Brain pericyte (primary cell): ENCODE results near the gene CELA2B.
"Not testable (repeated sequence)": the region's sequence is repeated elsewhere in the genome, so short reads cannot be mapped to it uniquely, and the experiment has no call there.

Experiments
- DNase-seq: peaks from one replicate; pipeline ENCODE4 v3.0.0-alpha.2; 2012; ENCODE audit warnings: low read depth, low spot score

Gene CELA2B

DNA sequence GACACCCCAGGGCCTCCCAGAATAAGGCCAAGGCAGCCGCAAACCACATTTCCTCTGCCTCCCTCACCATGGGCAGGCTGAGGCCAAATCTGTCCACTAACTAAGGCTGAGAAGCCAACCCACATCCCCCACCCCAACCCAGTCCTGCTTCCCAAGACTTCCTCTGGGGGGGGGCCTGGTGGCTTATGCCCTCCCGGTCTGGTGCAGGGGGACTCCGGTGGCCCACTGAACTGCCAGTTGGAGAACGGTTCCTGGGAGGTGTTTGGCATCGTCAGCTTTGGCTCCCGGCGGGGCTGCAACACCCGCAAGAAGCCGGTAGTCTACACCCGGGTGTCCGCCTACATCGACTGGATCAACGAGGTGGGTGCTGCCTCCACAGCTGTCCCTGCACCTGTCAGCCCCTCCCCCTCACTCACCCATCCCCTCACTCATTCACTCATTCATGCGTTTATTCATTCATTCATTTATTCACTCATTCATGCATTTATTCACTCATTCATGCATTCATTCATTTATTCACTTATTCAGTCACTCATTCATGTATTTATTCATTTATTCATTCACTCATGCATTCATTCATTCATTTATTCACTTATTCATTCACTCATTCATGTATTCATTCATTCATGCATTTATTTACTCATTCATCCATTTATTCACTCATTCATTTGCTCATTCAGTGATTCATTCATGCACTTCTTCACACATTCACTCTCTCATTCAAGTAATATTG is 30.3 kb upstream of the CELA2B start:
- no peak for DNase-seq

DNA sequence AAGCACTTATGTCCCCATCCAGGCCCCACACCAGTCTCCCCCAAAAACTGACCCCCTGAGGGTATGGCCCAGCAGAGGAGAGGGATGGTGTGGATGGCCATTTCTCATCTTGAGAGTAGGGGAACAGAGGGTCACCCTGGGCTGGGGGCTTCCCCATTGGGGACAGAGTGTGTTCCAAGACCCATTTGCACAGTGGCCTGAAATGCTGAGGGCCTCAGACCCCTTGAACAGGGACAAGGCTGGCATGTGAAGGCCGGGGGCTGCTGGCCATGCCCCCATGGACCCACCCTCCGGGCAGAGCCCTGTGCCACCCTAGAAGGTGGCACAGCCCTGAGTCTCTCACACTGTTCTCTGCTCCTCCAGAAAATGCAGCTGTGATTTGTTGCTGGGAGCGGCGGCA is 29.7 kb upstream of the CELA2B start:
- DNase-seq, result no peak

DNA sequence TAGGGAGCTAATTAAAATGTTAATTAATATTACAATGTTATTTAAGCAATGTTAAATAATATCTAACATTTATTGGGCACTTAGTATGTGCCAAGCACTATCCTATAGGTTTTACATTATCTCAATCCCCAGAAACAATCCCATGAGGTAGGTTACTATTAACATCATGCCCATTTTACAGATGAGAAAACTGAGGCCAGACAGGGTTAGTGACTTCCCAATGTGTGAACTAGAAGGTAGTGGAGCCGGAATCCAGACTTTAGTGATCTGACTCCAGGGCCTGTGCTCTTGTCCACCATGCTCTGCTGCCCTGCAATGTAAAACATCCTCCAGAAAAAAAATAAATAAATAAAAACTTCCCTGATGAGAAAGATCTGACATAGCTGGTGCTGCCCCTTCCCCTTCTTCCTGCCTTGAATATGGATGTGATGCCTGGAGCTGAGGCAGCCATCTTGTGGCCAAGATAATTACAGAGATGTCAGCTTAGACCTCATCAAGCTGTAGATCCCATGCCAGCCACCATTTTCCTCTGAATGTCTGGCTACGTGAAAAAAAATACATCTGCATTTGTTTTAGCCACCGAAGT is 26.9 kb upstream of the CELA2B start:
- DNase-seq, result no peak

DNA sequence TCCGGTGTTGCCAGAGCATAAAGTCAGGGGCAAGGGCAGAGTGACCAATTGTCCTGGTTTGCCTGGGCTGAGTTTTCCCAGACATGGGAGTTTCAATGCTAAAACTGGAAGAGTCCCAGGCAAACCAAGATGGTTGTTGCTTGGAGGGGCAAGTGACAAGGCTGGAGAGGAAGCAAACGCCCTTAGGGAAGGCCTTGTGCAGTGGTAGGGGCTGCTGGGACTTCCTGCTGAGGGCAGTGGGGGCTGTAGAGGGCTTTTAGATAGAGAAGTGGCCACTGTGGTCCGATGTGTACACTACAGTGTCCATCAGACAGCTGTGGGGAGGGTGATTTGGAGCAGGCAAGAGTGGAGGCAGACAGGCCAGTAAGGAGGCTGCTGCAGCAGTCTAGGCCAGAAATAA is 26.3 kb upstream of the CELA2B start:
- no peak for DNase-seq

DNA sequence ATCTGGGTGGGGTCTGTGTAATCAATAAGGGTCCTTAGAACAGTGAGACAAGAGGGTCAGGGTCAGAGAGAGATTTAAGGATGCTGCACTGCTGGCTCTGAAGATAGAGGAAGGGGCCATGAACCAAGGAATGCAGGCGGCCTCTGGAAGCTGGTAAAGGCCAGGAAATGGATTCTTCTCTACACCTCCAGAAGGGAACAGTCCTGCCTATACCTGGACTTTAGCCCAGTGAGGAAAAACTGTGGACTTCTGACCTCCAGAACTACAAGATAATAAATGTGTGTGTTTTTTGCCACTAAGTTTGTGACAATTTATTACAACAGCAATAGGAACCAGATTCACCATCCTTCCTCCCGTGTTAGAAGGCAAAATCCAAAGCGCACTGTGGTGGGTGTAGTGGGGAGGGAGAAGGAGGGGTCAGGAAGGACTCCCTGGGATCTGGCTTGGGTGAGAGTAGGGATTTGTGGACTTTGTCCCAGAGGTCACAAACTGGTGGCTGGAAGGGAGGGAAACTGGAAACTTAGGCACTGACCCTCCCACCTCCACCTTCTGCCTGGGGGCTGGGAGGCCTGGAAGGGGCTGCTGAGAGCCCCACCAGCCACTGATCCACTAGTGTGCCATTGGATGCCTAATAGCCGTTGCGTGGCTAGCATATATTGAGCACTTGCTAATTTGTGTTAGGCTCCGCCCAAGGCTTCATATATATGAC is 24.7 kb upstream of the CELA2B start:
- no peak for DNase-seq

DNA sequence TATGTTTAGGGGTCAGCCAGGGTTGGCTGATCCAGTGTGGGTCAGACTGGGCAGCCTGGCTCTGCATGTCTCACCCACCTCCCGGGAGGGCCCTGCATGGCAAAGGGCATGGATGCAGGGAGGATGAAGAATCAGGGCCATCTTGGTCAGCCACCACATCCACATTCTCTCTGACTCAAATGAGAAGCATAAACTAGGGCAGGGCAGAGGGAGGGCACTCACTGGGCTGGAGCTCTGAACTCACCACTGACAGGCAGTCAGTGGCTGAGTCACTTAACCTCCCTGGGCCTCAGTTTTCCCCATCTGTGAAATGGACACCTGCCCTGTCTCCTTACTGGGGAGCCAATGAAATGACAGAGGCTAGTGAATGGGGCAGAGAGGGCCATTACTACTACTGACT is 23.7 kb upstream of the CELA2B start:
- DNase-seq, result no peak

DNA sequence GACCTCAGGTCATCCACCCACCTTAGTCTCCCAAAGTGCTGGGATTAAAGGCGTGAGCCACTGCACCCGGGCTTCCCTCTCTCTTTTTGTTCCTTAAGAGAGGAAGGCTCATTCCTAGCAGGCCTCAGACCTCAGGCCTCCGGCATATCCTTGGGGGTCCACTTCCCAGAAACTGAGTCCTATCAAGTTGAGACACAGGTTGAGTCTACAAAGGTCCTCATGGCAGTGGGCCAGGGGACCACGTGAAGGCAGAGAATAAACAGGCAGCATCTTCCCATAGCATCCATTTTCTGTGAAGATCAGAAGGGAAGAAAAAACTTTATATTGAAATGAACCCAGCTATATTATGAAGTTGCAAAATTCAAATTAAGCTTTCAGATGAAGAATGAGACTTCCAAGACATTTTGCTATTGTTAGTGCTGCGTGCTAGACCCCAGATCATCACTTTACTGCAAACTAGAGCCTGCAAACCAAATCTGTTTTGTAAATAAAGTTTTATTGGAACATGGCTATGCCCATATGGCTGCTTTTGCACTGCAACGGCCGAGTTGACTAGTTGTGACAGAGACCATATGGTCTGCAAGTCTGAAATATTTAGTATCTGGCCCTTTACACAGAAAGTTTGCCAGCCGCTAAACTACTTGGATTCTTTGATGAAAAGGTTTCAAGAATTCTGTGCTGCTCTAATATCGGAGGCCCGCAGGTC is 22.9 kb upstream of the CELA2B start:
- no peak for DNase-seq

DNA sequence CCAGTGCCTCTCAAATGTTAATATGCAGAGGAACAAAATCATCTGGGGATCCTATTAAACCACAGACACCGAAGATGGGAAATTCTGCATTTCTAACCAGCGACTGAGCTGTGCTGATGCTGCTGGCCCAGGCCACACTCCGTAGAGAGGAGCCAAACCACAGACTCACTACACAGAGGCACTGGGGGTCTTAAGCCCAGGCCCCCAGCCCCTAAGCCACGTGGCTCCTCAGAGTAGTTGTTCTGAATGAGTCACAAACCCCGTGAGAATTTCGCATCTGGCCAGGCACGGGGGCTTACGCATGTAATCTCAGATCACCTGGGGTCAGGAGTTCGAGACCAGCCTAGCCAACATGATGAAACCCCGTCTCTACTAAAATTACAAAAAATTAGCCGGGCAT is 22.2 kb upstream of the CELA2B start:
- DNase-seq, result no peak

DNA sequence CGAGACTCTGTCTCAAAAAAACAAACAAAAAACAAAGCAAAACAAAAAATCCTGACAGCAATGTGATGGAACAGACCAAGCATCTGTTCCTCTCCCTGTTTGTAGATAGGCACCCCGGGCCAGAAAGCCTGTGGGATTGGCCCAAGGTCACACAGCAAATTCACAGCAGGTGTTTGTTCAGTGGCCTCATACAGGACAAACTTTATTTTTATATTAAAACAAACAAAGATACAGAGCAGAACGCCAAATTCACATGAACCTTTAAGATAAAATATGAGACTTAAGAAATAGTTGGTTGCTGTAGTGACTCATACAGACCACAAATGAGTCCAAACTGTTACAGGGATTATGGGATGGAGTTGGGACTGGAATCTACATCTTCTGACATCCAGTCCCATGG is 21.6 kb upstream of the CELA2B start:
- DNase-seq, result peak; percentile 45

DNA sequence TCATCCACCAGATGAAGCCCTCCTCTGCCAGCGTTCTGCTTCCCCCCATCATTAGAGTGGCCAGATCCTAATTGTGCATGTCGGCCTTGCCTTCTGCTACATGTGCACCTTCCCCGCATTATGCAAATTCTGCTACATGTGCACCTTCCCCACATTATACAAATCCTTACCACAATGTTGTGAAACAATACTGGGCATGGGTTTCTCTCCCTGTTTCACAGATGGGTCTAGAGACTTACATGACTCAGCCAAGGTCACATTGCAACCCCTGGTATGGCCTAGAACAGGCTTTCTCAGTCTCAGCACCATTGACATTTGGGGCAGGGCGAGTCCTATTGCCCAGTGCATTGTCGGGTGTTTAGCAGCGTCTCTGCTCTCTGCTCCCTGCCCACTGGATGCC is 20.4 kb upstream of the CELA2B start:
- DNase-seq, result no peak

DNA sequence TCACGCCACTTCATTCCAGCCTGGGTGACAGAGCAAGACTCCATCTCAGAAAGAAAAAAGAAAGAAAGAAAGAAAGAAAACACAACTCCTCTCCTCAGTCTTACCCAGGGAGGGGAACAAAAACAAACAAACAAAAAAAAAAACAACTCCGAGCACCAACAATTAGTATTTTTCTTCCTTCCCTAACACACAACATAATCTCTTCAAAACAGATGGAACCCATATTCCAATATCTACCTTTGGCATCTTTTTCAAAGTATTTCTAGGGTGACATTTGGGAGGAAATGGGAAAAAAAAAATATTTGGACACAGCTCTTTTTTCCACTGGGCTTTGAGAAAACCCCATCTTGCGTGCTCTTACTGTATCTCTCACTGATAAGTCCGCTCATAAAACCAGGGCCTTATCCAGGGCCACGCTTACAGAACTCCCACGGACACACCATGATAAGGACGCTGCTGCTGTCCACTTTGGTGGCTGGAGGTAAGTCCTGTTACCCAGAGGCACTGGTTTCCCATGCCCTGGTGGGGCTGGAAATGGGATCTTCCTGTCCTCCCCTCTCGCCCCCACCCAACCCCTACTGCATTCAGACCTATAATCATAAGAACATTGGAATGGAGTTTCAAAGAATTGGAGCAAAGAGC is 19.5 kb upstream of the CELA2B start, which contains the start of gene CELA2A:
Gene CELA2A (plus strand): TSS at position 420 of the 642 bp plus-strand sequence. CDS start 22 bp downstream, at position 442.
- DNase-seq, result no peak

DNA sequence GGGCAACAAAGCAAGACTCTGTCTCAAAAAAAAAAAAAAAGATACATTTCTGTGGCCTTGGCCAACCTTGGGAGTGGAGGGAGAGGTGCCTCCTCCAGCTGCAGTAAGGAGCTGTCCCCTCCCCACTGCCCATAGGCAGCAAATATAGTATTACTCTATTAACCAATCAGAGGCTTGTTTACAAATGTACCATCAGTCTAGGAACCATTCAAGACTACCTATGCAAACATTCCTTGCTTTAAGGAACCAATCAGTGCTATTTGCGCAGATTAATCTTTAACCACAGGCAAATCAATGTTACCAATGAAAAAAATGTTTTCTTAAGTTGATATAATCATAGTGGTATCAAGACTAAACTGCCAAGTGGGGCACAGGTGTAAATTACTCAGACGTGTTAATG is 18.3 kb upstream of the CELA2B start:
- no peak for DNase-seq

DNA sequence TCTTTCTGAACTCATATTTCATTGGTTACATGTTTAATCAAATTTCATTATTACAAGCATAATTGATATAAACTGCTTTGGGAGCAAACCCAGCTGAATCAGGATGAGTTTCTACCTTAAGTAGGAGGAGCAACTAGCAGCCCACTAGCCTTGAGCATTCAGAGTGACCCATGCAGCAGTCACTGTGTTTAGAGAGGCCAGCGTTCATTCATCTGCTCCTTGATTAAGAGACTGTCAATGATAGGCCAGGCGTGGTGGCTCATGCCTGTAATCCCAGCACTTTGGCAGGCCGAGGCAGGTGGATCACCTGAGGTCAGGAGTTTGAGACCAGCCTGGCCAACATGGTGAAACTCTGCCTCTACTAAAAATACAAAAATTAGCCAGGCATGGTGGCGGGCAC is 17.5 kb upstream of the CELA2B start:
- not testable (repeated sequence) for DNase-seq

DNA sequence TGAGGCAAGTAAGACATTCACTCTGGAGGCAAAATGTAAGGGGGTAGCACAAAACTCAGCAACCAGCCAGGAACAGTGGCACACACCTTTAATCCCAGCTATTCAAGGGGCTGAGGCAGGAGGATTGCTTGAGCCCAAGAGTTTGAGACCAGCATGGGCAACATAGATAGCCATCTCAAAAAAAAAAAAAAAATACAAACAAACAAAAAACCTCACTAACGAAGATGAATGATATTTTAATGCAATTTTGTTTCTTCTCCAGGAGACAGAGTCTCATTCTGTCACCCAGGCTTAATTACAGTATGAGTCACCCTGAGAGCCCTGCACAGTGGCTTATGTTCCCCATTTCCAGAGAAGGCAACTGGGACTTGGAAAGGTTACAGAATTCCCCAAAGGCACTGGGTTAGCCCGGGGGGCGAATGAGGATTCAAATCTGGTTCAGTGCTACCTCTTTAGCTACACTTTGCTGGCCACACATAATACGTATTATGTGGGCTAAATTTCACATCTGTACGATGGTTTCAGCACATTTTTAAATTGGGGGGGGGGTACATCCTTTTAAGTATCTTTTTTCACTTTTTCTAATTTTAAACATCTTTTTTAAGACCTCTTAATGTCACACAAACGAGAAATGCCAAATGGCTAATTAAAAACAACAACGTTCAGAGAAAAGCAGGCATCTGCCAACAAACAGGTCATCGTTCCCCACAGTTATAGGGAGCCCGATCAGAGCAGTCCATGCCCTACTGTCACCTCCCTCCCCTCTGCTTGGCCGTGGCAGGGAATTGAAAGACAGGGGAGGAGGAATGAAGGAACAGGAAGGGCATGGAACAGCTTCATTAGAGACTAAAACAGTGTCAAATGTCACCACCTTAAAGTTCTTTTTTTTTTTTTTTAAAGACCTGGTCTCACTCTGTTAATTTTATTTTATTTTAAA is 15.9 kb upstream of the CELA2B start:
- no peak for DNase-seq

DNA sequence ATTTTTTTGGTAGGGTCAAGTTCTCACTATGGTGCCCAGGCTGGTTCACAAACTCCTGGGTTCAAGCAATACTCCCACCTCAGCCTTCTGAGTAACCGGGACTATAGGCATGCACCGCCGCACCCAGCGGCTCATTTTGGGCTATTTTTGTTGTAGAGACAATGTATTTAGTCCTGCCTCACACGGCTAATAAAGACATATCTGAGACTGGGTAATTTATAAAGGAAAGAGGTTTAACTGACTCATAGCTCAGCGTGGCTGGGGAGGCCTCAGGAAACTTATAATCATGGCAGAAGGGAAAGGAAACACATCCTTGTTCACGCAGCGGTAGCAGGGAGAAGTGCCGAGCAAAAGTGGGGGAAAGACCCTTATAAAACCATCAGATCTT is 15.2 kb upstream of the CELA2B start:
- no peak for DNase-seq

DNA sequence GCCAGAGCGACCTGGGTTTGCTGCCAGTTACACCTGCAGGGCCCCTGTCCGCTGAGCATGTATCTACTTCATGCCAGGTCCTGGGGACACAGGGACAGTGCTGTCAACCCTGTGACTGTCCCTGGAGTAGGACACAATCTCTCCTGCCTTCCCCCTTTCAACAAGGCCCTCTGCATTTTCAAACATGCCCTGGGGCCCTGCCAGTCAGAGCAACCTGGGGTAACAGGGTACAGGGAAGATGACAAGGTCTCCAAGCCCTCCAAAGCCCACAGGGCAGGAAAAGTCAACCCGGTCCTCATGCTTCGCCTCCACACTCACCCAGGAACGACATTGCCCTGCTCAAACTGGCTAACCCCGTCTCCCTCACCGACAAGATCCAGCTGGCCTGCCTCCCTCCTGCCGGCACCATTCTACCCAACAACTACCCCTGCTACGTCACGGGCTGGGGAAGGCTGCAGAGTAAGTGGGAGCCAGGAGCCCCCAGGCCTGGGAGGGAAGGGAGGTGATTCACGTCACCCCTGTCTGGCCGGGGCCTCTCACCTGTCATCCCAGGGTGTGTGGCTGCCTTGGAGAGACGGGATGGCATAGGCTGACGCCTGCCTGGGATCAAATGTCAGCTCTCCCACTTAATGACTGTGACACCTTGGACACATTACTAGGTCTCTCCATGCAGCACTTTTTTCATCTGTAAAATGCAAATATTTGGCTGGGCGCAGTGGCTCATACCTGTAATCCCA is 12.7 kb upstream of the CELA2B start:
- DNase-seq, result not testable (repeated sequence)

DNA sequence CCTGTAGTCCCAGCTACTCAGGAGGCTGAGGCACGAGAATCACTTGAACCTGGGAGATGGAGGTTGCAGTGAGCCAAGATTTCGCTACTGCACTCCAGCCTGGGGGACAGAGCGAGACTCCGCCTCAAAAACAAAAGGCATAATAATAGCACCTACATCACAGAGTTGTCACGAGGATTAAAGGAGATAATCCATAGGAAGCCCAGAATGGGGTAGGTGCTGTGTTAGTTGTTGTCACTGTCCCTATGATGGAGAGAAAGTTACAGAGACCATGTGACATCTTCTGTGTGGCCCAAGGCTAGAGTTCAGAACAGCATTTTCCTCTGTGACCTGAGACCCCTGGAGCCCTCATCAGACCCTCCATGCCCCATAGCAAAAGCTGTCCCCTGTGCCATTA is 12.0 kb upstream of the CELA2B start:
- DNase-seq, result not testable (repeated sequence)

DNA sequence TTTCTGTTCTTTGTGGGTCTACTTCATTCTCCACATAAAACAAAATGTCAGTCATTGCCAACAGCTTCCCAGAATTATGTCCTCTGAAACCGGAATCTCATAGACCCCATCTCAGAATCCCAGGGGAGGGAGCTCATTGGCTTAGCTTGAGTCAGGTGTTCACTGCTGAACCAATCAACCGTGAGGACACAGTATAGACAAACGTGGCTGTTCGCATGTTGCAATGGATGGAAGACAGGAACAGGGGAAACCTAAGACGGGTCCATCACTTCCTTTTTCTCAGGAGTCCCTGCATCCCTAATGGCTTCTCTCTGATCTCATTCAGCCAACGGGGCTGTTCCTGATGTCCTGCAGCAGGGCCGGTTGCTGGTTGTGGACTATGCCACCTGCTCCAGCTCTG is 10.2 kb upstream of the CELA2B start:
- DNase-seq, result no peak

DNA sequence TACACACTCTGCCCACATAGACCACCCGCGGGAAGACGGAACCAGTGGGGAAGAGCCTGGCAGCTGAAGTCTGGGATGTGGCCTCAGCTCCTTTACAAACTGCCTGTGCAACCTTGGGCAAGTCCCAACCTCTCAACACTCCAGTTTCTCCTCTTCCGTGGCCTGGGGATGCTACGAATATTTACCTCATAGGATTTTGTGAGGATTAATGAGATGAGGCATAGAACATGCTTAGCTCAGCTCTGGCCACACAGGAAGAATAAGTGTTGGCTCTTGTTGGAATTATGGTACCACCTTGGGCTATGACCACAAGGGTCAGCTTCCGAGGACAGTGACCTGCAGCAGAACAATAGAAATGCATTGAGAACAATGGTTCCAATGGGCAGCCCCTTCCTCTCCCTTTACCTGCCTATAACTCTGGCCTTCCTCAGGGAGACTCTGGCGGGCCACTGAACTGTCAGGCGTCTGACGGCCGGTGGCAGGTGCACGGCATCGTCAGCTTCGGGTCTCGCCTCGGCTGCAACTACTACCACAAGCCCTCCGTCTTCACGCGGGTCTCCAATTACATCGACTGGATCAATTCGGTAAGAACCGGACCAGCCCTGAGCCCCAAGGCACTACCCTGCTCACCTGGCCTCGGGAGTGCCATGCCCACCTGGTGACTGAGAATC is 8.8 kb upstream of the CELA2B start:
- not testable (repeated sequence) for DNase-seq
